ENCODE results near the gene CDV3.

DNA sequence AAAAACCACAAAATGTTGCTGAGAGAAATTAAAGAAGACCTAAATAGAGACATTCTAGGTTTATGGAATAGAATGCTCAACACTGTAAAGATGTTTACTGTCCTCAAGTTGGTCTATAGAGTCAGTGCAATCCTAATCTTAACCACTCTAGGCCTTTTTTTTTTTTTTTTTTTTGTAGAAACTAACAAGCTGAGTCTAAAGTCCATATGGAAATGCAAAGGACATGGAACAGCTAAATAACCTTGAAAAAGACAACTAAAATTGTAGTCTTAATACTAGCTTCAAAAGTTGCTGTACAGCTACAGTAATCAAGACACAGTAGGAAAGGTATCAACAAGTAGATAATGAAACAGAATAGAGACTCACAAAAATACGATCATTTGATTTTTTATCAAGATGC lies 32.9 kb downstream of the CDV3 start:
- TF ChIP-seq, protein P1, sequence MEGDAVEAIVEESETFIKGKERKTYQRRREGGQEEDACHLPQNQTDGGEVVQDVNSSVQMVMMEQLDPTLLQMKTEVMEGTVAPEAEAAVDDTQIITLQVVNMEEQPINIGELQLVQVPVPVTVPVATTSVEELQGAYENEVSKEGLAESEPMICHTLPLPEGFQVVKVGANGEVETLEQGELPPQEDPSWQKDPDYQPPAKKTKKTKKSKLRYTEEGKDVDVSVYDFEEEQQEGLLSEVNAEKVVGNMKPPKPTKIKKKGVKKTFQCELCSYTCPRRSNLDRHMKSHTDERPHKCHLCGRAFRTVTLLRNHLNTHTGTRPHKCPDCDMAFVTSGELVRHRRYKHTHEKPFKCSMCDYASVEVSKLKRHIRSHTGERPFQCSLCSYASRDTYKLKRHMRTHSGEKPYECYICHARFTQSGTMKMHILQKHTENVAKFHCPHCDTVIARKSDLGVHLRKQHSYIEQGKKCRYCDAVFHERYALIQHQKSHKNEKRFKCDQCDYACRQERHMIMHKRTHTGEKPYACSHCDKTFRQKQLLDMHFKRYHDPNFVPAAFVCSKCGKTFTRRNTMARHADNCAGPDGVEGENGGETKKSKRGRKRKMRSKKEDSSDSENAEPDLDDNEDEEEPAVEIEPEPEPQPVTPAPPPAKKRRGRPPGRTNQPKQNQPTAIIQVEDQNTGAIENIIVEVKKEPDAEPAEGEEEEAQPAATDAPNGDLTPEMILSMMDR (tag by site-specific recombination; IDR thresholded peaks at IDR 0.05) = no peak
- TF ChIP-seq ZNF121 (tag by site-specific recombination; IDR thresholded peaks at IDR 0.05) (no peak), ZBTB17 (tag by site-specific recombination; IDR thresholded peaks at IDR 0.05) (no peak), ZNF24 (tag by site-specific recombination; IDR thresholded peaks at IDR 0.05) (no peak), ZSCAN18 (tag by site-specific recombination; IDR thresholded peaks at IDR 0.05) (no peak), ZSCAN30 (tag by site-specific recombination; IDR thresholded peaks at IDR 0.05) (no peak)

Measured in HEK293 (cell line).